Measurements from ENCODE around the gene FNTB.

FNTB gene

GRCh38 chr14:65110525-65110924 is 123.8 kb downstream of the FNTB start:
- in situ Hi-C loops (cut with MboI; ENCODE audit: low sequenced_read_pairs), result no loop called here
